ENCODE results near the gene ANTXR2. TPM values are rescaled to one million over a fixed set of nuclear protein-coding genes. Genes with fewer than 3 reads are reported as not detected.

ANTXR2 gene
- total RNA-seq, 1 donor from 2014 or later: 64.6 TPM

DNA sequence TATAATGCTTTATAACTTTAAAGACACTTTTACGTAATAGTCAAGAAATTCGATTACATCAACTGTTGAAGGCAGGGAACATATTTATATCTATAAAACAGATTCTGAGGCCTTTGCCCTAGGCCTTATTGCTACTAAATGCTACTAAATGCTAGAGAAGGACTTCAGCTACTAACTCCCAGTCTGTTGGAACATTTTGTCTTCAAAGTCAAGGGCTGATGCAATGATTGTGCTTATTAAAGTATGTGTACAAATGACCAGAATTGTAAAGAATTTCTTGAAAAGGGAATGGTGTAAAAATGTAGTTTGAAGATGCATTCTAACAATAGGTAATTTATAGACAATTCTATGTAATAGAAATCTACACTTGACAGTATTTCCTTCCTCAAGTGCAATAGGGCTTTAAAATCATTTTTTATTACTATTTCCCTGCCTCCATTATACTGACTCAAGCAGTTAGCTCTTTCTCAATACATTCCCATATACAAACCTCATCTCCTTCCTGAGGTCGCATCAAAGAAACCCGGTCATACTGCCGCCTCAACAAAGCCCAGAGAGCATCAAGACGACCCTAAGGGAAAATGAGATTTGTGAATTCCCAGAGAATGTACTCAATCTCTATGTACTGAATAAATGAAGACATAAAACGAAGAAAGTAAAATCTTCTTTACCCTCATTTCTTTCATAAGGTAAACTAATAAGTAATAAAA, 95.7 kb downstream of the ANTXR2 start:
- Histone ChIP-seq H3K4me3 (no peak overlapping the region), H3K4me1 (no peaks in the 10 kb centered on the region), H3K9me3 (no peaks in the 10 kb centered on the region), H3K36me3 (peaks cover 0 to 13% of the 10 kb centered on the region in 2 donors), H3K27ac (no peak overlapping the region), H3K27me3 (no peaks in the 10 kb centered on the region)
- no peak for TF ChIP-seq POLR2A (IDR thresholded peaks at IDR 0.05)
- no peak for TF ChIP-seq POLR2AphosphoS5 (IDR thresholded peaks at IDR 0.05; ENCODE audit: insufficient read depth in 1 of 2, low read depth in 1 of 2)
- TF ChIP-seq, protein P1, sequence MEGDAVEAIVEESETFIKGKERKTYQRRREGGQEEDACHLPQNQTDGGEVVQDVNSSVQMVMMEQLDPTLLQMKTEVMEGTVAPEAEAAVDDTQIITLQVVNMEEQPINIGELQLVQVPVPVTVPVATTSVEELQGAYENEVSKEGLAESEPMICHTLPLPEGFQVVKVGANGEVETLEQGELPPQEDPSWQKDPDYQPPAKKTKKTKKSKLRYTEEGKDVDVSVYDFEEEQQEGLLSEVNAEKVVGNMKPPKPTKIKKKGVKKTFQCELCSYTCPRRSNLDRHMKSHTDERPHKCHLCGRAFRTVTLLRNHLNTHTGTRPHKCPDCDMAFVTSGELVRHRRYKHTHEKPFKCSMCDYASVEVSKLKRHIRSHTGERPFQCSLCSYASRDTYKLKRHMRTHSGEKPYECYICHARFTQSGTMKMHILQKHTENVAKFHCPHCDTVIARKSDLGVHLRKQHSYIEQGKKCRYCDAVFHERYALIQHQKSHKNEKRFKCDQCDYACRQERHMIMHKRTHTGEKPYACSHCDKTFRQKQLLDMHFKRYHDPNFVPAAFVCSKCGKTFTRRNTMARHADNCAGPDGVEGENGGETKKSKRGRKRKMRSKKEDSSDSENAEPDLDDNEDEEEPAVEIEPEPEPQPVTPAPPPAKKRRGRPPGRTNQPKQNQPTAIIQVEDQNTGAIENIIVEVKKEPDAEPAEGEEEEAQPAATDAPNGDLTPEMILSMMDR (IDR thresholded peaks at IDR 0.05): no peak
- intact Hi-C loops (cut with DNase I): no loop called here
- no peak for DNase-seq (ENCODE audit: extremely low spot score in 2 of 2)

GRCh38 chr4:79964400-79965211, 108.4 kb downstream of the ANTXR2 start:
- DNase-seq (ENCODE audit: extremely low spot score in 2 of 2): no peak
- no peaks in the 10 kb centered on the region for H3K4me1 ChIP-seq
- H3K27ac ChIP-seq: peak overlapping the region; percentile 71
- H3K36me3 ChIP-seq: no peaks in the 10 kb centered on the region
- intact Hi-C loops (cut with DNase I): no loop called here
- H3K4me3 ChIP-seq: peak overlapping the region; percentile 15 to 19
- H3K9me3 ChIP-seq: no peaks in the 10 kb centered on the region
- H3K27me3 ChIP-seq: no peaks in the 10 kb centered on the region
- TF ChIP-seq POLR2AphosphoS5 (IDR thresholded peaks at IDR 0.05; ENCODE audit: insufficient read depth in 1 of 2, low read depth in 1 of 2) (peak in 1 of 2 donors; percentile 56), POLR2A (IDR thresholded peaks at IDR 0.05) (no peak)

DNA sequence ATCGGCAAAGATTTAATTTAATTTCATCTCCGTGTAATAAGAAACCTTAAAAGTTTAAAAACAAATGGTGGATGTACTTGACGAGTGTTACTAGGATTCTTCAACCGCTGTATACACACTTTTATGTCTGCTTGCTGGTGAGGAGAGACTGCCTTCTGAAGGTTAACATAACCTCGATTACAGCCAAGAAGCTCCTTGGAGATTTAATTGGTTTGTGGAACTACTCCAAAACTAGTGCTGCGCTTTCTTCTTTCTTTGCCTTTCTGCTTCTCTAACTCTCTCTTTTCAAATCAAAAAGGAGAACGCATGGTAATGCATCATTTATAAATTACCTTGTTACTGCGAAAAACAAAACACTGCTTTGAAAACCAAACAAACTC, 109.0 kb downstream of the ANTXR2 start:
- DNase-seq (ENCODE audit: extremely low spot score in 2 of 2): no peak
- TF ChIP-seq POLR2AphosphoS5 (IDR thresholded peaks at IDR 0.05; ENCODE audit: insufficient read depth in 1 of 2, low read depth in 1 of 2) (no peak), POLR2A (IDR thresholded peaks at IDR 0.05) (no peak)
- TF ChIP-seq, protein P1 (IDR thresholded peaks at IDR 0.05): no peak
- H3K27me3 ChIP-seq: no peaks in the 10 kb centered on the region
- peak overlapping the region in 1 of 2 donors; percentile 19 for H3K4me3 ChIP-seq
- H3K4me1 ChIP-seq: no peaks in the 10 kb centered on the region
- intact Hi-C loops (cut with DNase I): no loop called here
- peak overlapping the region; percentile 71 for H3K27ac ChIP-seq
- no peaks in the 10 kb centered on the region for H3K9me3 ChIP-seq
- no peaks in the 10 kb centered on the region for H3K36me3 ChIP-seq

- DNase-seq (ENCODE audit: extremely low spot score in 2 of 2): no peak
- TF ChIP-seq POLR2AphosphoS5 (IDR thresholded peaks at IDR 0.05; ENCODE audit: insufficient read depth in 1 of 2, low read depth in 1 of 2): no peak
- TF ChIP-seq, protein P1 (IDR thresholded peaks at IDR 0.05): no peak
- no peak for TF ChIP-seq POLR2A (IDR thresholded peaks at IDR 0.05)
- no peak overlapping the region for H3K4me3 ChIP-seq
- H3K4me1 ChIP-seq: no peaks in the 10 kb centered on the region
- intact Hi-C loops (cut with DNase I): no loop called here
- no peaks in the 10 kb centered on the region for H3K9me3 ChIP-seq
- no peaks in the 10 kb centered on the region for H3K36me3 ChIP-seq
- no peak overlapping the region for H3K27ac ChIP-seq
- H3K27me3 ChIP-seq: no peaks in the 10 kb centered on the region
These were observed 113.4 kb downstream of the ANTXR2 start for GRCh38 chr4:79959652-79960051.

DNA sequence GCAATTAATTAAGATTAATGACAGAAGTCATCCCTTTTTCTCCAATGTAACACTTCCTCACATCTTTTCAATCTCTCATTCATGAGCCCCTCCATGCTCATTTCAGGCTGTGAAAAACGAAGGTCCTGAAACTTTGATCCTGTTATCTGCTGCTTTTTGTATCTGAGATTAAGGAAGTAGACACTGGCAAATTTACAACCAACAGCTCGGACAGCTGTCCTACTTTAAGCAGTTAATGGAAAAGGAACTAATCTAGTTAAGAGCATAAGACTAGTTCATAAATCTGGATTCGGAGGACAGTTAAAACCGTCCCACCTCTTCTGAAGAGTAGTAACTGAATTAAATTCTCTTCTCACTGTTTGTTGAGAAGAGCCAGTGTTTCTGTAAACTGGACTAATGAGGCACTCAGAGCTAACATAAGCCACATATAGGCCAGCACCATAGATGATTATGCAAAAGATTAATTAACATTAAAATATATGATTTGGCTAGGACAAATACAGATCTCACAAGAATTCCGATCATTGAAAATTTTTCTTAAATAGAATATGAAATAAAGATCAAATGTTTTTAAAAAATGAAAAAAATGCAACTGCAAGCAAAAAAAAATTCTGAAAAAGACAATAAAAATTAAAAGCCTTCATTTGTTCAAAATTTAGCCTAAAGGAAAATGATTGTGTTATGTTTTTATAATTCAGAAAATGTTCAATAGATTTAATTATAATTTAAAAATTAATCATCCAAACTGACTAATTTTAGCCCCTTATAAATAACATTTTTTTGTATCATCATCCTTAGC, 114.4 kb downstream of the ANTXR2 start:
- Histone ChIP-seq H3K27me3 (no peaks in the 10 kb centered on the region), H3K27ac (no peak overlapping the region), H3K4me3 (no peak overlapping the region), H3K9me3 (no peaks in the 10 kb centered on the region), H3K36me3 (no peaks in the 10 kb centered on the region), H3K4me1 (no peaks in the 10 kb centered on the region)
- no peak for DNase-seq (ENCODE audit: extremely low spot score in 2 of 2)
- TF ChIP-seq, protein P1 (IDR thresholded peaks at IDR 0.05): no peak
- no peak for TF ChIP-seq POLR2A (IDR thresholded peaks at IDR 0.05)
- TF ChIP-seq POLR2AphosphoS5 (IDR thresholded peaks at IDR 0.05; ENCODE audit: insufficient read depth in 1 of 2, low read depth in 1 of 2): no peak
- intact Hi-C loops (cut with DNase I): no loop called here

Measured in vagina (tissue), 2 donors.